Neural progenitor cell (in vitro differentiated cells): Measurements from ENCODE around the gene GOLT1A.

ENCODE experiments used
- CTCF ChIP-seq: fragments of 200-600 bp; sonication (generic); IDR thresholded peaks from 2 replicates; pipeline ENCODE4 v1.5.1; 2017; ENCODE audit warnings: antibody characterized with exemption, mild to moderate bottlenecking
- EZH2 ChIP-seq: fragments of 200-600 bp; sonication (generic); IDR thresholded peaks from 2 replicates; pipeline ENCODE4 v1.6.1; 2017; ENCODE audit warnings: antibody characterized with exemption, mild to moderate bottlenecking, moderate library complexity
- EZH2phosphoT487 ChIP-seq: fragments of 200-600 bp; sonication (generic); IDR thresholded peaks from 2 replicates; pipeline ENCODE4 v1.6.1; 2017; ENCODE audit warnings: antibody characterized with exemption

- TF ChIP-seq EZH2phosphoT487: no peak
- no peak for TF ChIP-seq CTCF
- TF ChIP-seq EZH2: no peak
These were observed 41.4 kb upstream of the GOLT1A start for GRCh38 chr1:204255225-204255624.
